HG02759 (cell line): ENCODE measurements around the gene KRTAP5-9.
"Not testable (repeated sequence)": the region's sequence is repeated elsewhere in the genome, so short reads cannot be mapped to it uniquely, and the experiment has no call there.

Experiments used
- ATAC-seq: cut with Tn5 transposase; IDR thresholded peaks from one replicate; pipeline ENCODE4 v1.9.1; 2021; ENCODE audit warnings: mild to moderate bottlenecking, moderate library complexity; ENCODE audit not compliant: unreplicated experiment

Gene KRTAP5-9

GRCh38 chr11:71581826-71582225, 33.6 kb downstream of the KRTAP5-9 start:
- no peak for ATAC-seq

DNA sequence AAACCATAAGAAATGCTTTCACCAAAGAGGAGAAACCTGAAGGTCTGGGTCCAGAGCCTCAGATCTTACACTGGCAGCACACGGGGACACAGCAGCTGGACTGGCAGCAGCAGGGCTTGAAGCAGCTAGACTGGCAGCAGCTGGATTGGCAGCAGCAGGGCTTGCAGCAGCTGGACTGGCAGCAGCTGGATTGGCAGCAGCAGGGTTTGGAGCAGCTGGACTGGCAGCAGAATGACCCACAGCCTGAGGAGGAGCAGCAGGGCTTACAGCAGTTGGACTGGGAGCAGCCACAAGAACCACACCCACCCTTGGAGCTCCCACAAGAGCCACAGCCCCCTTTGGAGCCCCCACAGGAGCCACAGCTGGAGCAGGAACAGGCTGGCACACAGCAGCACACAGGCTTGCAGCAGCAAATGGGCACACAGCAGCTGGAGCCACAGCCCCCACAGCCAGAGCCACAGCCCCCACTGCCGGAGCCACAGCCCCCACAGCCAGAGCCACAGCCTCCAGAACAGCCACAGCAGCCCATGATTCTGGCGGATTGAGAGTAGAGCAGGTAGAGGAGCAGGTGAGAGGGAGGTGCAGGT, 34.2 kb downstream of the KRTAP5-9 start, which contains the start of gene KRTAP5-11:
TSS of gene KRTAP5-11 (minus strand) at position 567 of the 587 bp plus-strand sequence. CDS start at position 529, 38 bp downstream.
- ATAC-seq: no peak

DNA sequence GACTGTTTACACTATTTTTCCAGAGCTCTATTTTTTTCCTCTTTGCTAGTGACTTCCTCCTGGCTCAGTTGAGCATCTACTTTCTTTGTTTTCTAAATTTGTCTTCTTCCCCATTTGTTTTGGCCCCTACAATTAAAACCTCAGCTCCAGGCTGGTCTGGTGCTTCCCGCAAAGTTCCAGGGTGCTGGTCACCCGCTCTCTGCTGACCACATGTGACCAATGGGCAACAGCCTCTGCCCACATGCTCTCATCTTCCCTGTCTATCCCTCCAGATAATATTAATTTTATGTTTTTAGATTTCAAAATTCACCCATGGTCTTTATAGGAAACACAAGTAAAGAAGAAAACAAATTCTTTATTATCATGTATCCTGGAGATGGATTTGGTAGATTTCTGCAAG, 34.7 kb downstream of the KRTAP5-9 start:
- ATAC-seq: not testable (repeated sequence)

DNA sequence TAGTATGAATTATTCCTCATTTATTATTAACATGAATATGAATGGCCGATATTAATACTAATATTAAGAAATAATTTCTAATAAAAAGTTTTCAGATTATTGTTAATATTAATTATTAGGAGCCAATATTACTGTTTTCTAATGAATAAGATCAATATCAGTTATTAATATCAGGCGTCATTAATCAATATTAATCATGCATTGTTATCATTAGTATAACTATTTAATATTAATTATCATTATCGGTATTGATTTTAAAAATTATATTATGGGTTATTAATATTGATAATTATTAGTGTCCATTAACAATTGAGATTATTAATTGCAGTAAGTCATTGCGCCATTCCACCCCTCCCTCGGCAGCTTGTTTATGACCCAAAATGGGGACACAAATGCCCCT, 37.5 kb downstream of the KRTAP5-9 start:
- not testable (repeated sequence) for ATAC-seq

- ATAC-seq: not testable (repeated sequence)
These were observed 40.1 kb downstream of the KRTAP5-9 start for GRCh38 chr11:71588314-71588713.

DNA sequence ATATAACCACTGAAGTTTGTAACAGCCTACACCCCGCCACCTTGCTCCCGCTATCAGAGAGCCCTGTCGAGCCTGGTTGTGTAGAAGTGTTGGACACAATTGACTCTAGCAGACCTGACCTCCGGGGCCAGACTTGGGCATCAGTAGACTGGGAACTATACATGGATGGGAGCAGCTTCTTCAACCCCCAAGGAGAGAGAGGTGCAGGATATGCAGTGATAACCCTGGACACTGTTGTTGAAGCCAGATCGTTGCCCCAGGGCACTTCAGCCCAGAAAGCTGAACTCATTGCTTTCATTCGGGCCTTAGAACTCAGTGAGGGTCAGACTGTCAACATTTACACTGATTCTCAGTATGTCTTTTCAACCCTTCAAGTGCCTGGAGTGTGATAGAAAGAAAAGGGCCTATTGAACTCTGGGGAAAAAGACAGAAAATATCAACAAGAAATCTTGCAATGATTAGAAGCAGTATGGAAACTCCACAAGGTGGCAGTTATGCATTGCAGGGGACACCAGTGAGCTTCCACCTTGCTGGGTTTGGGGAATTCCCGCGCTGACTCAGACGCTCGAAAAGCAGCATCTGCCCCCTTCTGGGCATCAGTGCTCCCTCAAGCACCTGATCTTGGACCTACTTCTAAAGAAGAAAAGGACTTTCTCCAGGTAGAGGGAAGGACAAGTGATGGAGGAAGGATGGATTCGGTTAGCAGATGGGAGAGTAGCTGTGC, 40.8 kb downstream of the KRTAP5-9 start:
- not testable (repeated sequence) for ATAC-seq

GRCh38 chr11:71589546-71589920, 41.3 kb downstream of the KRTAP5-9 start:
- ATAC-seq: not testable (repeated sequence)
